GM21360 (cell line): ENCODE data around the gene LEPROT.
A peak's percentile ranks its signal among the peaks of the same experiment; 100 is the strongest.
"Not testable (repeated sequence)": the region's sequence is repeated elsewhere in the genome, so short reads cannot be mapped to it uniquely, and the experiment has no call there.

Experiments
- ATAC-seq: cut with Tn5 transposase; IDR thresholded peaks from one replicate; pipeline ENCODE4 v1.9.1; 2021; ENCODE audit warnings: mild to moderate bottlenecking, moderate library complexity; ENCODE audit not compliant: unreplicated experiment

The LEPROT gene

GRCh38 chr1:65435987-65436386, 15.5 kb downstream of the LEPROT start:
- ATAC-seq, result no peak

- no peak for ATAC-seq
Observed at GRCh38 chr1:65437616-65438015, 17.1 kb downstream of the LEPROT start.

- no peak for ATAC-seq
Observed at GRCh38 chr1:65440322-65440900, 19.9 kb downstream of the LEPROT start.

- ATAC-seq, result no peak
Observed at GRCh38 chr1:65440915-65441314, 20.4 kb downstream of the LEPROT start.

- ATAC-seq, result no peak
Observed at GRCh38 chr1:65441464-65441863, 21.0 kb downstream of the LEPROT start.

GRCh38 chr1:65442442-65442841, 22.0 kb downstream of the LEPROT start:
- no peak for ATAC-seq

GRCh38 chr1:65443647-65444046, 23.2 kb downstream of the LEPROT start:
- ATAC-seq, result no peak

- no peak for ATAC-seq
Observed at GRCh38 chr1:65444128-65444640, 23.7 kb downstream of the LEPROT start.

- no peak for ATAC-seq
Observed at GRCh38 chr1:65445837-65446236, 25.4 kb downstream of the LEPROT start.

GRCh38 chr1:65449214-65449823, 28.9 kb downstream of the LEPROT start:
- no peak for ATAC-seq

- not testable (repeated sequence) for ATAC-seq
Observed at GRCh38 chr1:65455678-65456077, 35.2 kb downstream of the LEPROT start.

- ATAC-seq, result no peak
Observed at GRCh38 chr1:65456481-65456880, 36.0 kb downstream of the LEPROT start.

- no peak for ATAC-seq
Observed at GRCh38 chr1:65457868-65458267, 37.4 kb downstream of the LEPROT start.

- peak; percentile 7 for ATAC-seq
Observed at GRCh38 chr1:65458730-65459396, 38.4 kb downstream of the LEPROT start.

- ATAC-seq, result peak; percentile 82
Observed at GRCh38 chr1:65459397-65459768, 38.9 kb downstream of the LEPROT start.

- not testable (repeated sequence) for ATAC-seq
Observed at GRCh38 chr1:65465837-65466236, 45.4 kb downstream of the LEPROT start.

- no peak for ATAC-seq
Observed at GRCh38 chr1:65467536-65467935, 47.1 kb downstream of the LEPROT start.

GRCh38 chr1:65469126-65469888, 48.8 kb downstream of the LEPROT start:
- no peak for ATAC-seq

- ATAC-seq, result no peak
Observed at GRCh38 chr1:65469889-65470340, 49.4 kb downstream of the LEPROT start.

GRCh38 chr1:65470766-65471165, 50.3 kb downstream of the LEPROT start:
- ATAC-seq, result no peak

GRCh38 chr1:65471213-65471833, 50.9 kb downstream of the LEPROT start:
- ATAC-seq, result no peak
